ENCODE results near the gene NCKAP5. TPM values are rescaled to one million over a fixed set of nuclear protein-coding genes. Genes with fewer than 3 reads are reported as not detected.

NCKAP5 gene
- total RNA-seq, 1 donor from 2014 or later = 7.4 TPM

DNA sequence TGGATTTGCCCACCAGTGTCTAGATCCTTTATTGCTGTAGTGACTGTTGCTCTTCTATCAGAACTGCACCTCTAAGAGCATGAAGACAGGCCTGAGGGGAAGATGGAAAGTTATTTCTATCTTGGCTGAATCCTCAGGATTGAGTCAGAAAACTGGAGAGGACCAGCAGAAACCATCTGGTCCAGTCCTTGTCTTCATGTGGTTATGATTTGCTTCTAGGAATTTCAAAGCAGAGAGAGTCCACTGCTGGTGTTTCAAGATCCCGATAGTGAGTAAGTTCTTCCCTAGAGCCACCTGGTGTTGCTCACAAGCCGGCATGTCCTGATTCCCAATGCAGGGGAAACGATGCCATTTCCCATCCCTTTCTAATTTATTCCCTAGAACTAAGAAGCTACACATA lies 84.2 kb downstream of the NCKAP5 start:
- Mint-ChIP-seq H3K27me3 (ENCODE audit: unreplicated experiment) (peaks cover 2% of the 10 kb centered on the region), H3K36me3 (ENCODE audit: low read depth, unreplicated experiment) (no peaks in the 10 kb centered on the region), H3K4me3 (ENCODE audit: unreplicated experiment) (no peak overlapping the region), H3K27ac (ENCODE audit: unreplicated experiment) (no peak overlapping the region), H3K4me1 (ENCODE audit: unreplicated experiment) (peaks cover 10% of the 10 kb centered on the region), H3K9me3 (ENCODE audit: unreplicated experiment) (no peaks in the 10 kb centered on the region)
- no peak for DNase-seq (ENCODE audit: low spot score)
- TF ChIP-seq, protein P1, sequence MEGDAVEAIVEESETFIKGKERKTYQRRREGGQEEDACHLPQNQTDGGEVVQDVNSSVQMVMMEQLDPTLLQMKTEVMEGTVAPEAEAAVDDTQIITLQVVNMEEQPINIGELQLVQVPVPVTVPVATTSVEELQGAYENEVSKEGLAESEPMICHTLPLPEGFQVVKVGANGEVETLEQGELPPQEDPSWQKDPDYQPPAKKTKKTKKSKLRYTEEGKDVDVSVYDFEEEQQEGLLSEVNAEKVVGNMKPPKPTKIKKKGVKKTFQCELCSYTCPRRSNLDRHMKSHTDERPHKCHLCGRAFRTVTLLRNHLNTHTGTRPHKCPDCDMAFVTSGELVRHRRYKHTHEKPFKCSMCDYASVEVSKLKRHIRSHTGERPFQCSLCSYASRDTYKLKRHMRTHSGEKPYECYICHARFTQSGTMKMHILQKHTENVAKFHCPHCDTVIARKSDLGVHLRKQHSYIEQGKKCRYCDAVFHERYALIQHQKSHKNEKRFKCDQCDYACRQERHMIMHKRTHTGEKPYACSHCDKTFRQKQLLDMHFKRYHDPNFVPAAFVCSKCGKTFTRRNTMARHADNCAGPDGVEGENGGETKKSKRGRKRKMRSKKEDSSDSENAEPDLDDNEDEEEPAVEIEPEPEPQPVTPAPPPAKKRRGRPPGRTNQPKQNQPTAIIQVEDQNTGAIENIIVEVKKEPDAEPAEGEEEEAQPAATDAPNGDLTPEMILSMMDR (IDR thresholded peaks at IDR 0.05; ENCODE audit: unreplicated experiment) = no peak

DNA sequence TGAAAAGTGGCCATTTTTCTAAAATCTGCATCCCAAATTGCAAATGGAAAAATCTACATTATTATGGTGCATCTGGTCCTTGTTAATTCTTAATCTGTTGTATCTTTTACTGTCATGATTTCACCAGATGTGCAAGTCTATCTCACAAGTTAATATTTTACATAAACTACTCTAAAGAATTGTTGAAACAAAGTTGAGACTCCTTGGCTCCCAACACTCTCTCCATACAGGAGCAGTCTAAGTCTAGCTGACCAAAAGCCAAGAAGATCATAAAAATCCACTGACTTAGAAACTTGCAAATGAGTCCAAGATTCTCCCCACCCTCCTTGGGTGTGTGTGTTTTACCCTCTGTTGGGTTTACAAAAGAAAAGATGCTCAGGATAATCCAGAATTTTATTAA lies 85.1 kb downstream of the NCKAP5 start:
- TF ChIP-seq, protein P1 (IDR thresholded peaks at IDR 0.05; ENCODE audit: unreplicated experiment) = no peak
- no peak overlapping the region for H3K4me3 Mint-ChIP-seq (ENCODE audit: unreplicated experiment)
- DNase-seq (ENCODE audit: low spot score) = no peak
- no peak overlapping the region for H3K27ac Mint-ChIP-seq (ENCODE audit: unreplicated experiment)
- peaks cover 2% of the 10 kb centered on the region for H3K27me3 Mint-ChIP-seq (ENCODE audit: unreplicated experiment)
- no peaks in the 10 kb centered on the region for H3K36me3 Mint-ChIP-seq (ENCODE audit: low read depth, unreplicated experiment)
- no peaks in the 10 kb centered on the region for H3K9me3 Mint-ChIP-seq (ENCODE audit: unreplicated experiment)
- peaks cover 10% of the 10 kb centered on the region for H3K4me1 Mint-ChIP-seq (ENCODE audit: unreplicated experiment)

DNA sequence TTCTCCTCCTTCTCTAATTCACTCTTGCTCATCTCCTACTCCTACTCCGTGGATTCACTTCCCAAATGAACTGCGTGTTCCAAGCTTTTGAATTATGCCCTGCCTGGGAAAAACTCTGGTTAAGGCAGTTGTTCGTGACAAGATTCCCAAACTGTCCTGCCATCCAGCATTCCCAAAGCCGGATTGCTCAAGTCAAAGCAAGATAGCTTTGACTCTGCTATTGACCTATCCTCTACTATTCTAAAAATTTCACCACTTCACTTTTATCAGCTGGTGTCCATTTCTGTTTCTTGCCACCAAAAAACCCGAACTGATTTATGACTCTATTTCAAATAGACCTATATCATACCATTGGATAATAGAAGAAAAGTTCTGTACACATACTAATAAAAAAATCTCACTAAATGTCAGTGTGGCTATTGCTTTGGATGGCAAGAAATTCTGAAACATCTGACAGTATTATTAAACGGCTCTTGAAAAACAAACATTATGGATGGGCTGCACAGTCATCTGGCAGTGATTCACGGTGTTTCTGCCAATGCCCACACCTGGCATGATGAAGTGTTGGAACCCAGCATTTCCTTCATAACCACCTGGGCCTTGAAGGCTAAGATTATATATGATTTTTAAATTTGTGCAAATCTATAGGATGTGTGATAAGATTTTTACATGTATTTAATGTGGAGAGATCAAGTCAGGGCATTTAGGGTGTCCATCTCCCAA lies 87.4 kb downstream of the NCKAP5 start:
- Mint-ChIP-seq H3K27me3 (ENCODE audit: unreplicated experiment) (peaks cover 2% of the 10 kb centered on the region), H3K27ac (ENCODE audit: unreplicated experiment) (no peak overlapping the region), H3K9me3 (ENCODE audit: unreplicated experiment) (no peaks in the 10 kb centered on the region), H3K36me3 (ENCODE audit: low read depth, unreplicated experiment) (no peaks in the 10 kb centered on the region), H3K4me1 (ENCODE audit: unreplicated experiment) (no peaks in the 10 kb centered on the region), H3K4me3 (ENCODE audit: unreplicated experiment) (no peak overlapping the region)
- TF ChIP-seq, protein P1 (IDR thresholded peaks at IDR 0.05; ENCODE audit: unreplicated experiment) = no peak
- no peak for DNase-seq (ENCODE audit: low spot score)

DNA sequence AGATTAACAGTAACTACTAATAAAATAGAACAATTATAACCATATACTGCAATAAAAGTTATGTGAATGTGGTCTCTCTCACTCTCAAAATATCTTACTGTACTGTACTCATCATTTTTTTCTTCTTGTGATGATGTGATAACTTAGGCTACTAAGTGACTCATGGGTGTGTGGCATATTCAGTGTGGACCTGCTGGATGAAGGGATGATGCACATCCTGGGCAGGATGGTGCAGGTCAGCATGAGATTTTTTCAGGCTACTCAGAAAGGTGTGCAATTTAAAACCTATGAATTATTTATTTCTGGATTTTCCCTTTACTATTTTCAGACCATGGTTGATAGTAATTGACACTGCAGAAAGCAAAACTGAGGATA lies 90.7 kb downstream of the NCKAP5 start:
- H3K27me3 Mint-ChIP-seq (ENCODE audit: unreplicated experiment) = peaks cover 2% of the 10 kb centered on the region
- H3K4me3 Mint-ChIP-seq (ENCODE audit: unreplicated experiment) = no peak overlapping the region
- no peak overlapping the region for H3K27ac Mint-ChIP-seq (ENCODE audit: unreplicated experiment)
- no peaks in the 10 kb centered on the region for H3K4me1 Mint-ChIP-seq (ENCODE audit: unreplicated experiment)
- H3K9me3 Mint-ChIP-seq (ENCODE audit: unreplicated experiment) = no peaks in the 10 kb centered on the region
- TF ChIP-seq, protein P1 (IDR thresholded peaks at IDR 0.05; ENCODE audit: unreplicated experiment) = no peak
- no peaks in the 10 kb centered on the region for H3K36me3 Mint-ChIP-seq (ENCODE audit: low read depth, unreplicated experiment)
- DNase-seq (ENCODE audit: low spot score) = no peak

DNA sequence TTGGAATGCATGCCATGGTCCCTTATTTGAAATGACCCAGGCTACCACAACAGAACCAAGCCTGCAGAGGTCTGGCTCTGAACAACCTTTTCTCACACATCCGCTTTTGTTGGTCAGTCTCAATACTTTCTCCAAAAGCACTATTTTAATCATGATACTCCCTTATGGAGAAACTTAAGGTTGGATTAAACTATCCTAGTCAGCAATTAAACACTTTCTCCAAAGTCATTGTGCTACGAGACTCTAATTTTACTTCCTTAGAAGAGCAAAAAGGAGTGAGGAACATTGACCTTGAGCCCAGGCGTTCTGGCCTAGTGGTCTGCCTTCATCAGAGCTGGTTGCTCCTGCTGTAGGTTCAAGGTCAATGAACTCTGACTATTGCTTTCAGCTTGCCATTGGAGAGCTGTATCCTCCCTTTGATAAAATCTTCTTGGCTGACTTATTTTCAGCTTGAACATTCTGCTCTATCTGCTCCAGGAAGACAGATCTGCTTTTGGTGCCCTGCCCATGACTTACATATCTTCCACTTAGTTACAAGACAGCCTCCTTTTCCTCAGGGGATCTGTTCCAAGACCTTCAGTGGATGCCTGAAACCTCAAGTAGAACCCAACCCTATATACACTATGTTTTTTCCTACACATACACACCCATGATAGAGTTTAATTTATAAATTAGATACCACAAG lies 91.2 kb downstream of the NCKAP5 start:
- Mint-ChIP-seq H3K36me3 (ENCODE audit: low read depth, unreplicated experiment) (no peaks in the 10 kb centered on the region), H3K27me3 (ENCODE audit: unreplicated experiment) (peaks cover 2% of the 10 kb centered on the region), H3K4me1 (ENCODE audit: unreplicated experiment) (no peaks in the 10 kb centered on the region), H3K9me3 (ENCODE audit: unreplicated experiment) (no peaks in the 10 kb centered on the region), H3K4me3 (ENCODE audit: unreplicated experiment) (no peak overlapping the region), H3K27ac (ENCODE audit: unreplicated experiment) (no peak overlapping the region)
- TF ChIP-seq, protein P1 (IDR thresholded peaks at IDR 0.05; ENCODE audit: unreplicated experiment) = no peak
- no peak for DNase-seq (ENCODE audit: low spot score)
